Keratinocyte (primary cell): Measurements from ENCODE around the gene PGBD1.

Experiments
- EZH2 ChIP-seq: IDR thresholded peaks from one replicate; pipeline ENCODE4 v1.6.1; 2012; ENCODE audit warnings: inconsistent platforms, mild to moderate bottlenecking, low read length, moderate library complexity
- TF ChIP-seq, protein P1 (sequence below), 3 experiments: IDR thresholded peaks in 1 of 3; conservative IDR thresholded peaks in 1 of 3; optimal IDR thresholded peaks in 1 of 3; 2 replicates in 2 of 3; 3 replicates in 1 of 3; pipeline versions ENCODE3 to v1.5.1; 2011; ENCODE audit warnings: low read length in 3 of 3, mild to moderate bottlenecking in 3 of 3, moderate library complexity in 2 of 3, control low read depth in 1 of 3, inconsistent platforms in 1 of 3; ENCODE audit not compliant: insufficient read depth in 2 of 3; ENCODE audit errors: extremely low read depth in 1 of 3

DNA sequence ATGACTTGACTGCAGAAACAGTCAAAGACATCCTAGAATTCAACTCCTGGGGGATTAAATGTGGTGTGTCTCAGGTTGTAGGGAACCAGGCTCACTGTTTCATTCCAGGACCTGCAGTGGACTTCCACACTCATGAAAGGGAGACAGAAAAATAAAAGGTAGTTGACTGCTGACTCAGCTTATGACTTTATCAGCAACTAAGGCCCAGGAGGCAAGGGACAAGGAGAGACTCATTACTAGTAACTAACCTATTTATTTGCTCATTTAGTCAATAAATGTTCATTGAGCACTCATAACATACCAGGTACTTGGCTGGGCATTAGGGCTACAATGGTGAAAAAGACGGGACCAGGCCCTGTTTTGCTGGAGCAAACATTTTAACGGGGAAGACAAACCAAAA lies 51.7 kb downstream of the PGBD1 start:
- TF ChIP-seq, protein P1, sequence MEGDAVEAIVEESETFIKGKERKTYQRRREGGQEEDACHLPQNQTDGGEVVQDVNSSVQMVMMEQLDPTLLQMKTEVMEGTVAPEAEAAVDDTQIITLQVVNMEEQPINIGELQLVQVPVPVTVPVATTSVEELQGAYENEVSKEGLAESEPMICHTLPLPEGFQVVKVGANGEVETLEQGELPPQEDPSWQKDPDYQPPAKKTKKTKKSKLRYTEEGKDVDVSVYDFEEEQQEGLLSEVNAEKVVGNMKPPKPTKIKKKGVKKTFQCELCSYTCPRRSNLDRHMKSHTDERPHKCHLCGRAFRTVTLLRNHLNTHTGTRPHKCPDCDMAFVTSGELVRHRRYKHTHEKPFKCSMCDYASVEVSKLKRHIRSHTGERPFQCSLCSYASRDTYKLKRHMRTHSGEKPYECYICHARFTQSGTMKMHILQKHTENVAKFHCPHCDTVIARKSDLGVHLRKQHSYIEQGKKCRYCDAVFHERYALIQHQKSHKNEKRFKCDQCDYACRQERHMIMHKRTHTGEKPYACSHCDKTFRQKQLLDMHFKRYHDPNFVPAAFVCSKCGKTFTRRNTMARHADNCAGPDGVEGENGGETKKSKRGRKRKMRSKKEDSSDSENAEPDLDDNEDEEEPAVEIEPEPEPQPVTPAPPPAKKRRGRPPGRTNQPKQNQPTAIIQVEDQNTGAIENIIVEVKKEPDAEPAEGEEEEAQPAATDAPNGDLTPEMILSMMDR (optimal IDR thresholded peaks at IDR 0.05 in 1 of 3, IDR thresholded peaks at IDR 0.05 in 1 of 3, conservative IDR thresholded peaks at IDR 0.05 in 1 of 3; ENCODE audit: extremely low read depth in 1 of 3, insufficient read depth in 2 of 3, low read length in 3 of 3): no peak
- TF ChIP-seq EZH2: no peak
